PC-9 (cell line): Measurements from ENCODE around the gene FOXC2.

Source experiments
- EZH2 ChIP-seq: fragments of 200-600 bp; sonication (generic); IDR thresholded peaks from 2 replicates; pipeline ENCODE4 v1.8.0; 2017; ENCODE audit warnings: antibody characterized with exemption, low read depth
- TF ChIP-seq, protein P1 (sequence below): fragments of 200-600 bp; sonication (generic); conservative IDR thresholded peaks from 2 replicates; pipeline ENCODE4 v1.6.1; 2017; ENCODE audit warnings: mixed run types, antibody characterized with exemption, mild to moderate bottlenecking, moderate library complexity

GRCh38 chr16:86597880-86598606 is 31.4 kb downstream of the FOXC2 start:
- TF ChIP-seq, protein P1, sequence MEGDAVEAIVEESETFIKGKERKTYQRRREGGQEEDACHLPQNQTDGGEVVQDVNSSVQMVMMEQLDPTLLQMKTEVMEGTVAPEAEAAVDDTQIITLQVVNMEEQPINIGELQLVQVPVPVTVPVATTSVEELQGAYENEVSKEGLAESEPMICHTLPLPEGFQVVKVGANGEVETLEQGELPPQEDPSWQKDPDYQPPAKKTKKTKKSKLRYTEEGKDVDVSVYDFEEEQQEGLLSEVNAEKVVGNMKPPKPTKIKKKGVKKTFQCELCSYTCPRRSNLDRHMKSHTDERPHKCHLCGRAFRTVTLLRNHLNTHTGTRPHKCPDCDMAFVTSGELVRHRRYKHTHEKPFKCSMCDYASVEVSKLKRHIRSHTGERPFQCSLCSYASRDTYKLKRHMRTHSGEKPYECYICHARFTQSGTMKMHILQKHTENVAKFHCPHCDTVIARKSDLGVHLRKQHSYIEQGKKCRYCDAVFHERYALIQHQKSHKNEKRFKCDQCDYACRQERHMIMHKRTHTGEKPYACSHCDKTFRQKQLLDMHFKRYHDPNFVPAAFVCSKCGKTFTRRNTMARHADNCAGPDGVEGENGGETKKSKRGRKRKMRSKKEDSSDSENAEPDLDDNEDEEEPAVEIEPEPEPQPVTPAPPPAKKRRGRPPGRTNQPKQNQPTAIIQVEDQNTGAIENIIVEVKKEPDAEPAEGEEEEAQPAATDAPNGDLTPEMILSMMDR, result no peak
- TF ChIP-seq EZH2, result no peak
